Measurements from ENCODE around the gene LNPEP. TPM values are rescaled to one million over a fixed set of nuclear protein-coding genes. Genes with fewer than 3 reads are reported as not detected.

The LNPEP gene
- total and polyA plus RNA-seq, 10 of the 15 experiments (the other 5 are each of a cell fraction or from before 2014, with no cell fraction given) = 5.6 to 54.9 (median 25.0) TPM

- TF ChIP-seq ETV6 (conservative IDR thresholded peaks at IDR 0.05 in 1 of 2, IDR thresholded peaks at IDR 0.05 in 1 of 2; ENCODE audit: borderline replicate concordance in 1 of 2, low read depth in 1 of 2) (no peak), SMAD5 (IDR thresholded peaks at IDR 0.05; ENCODE audit: low read depth) (no peak), RELA (IDR thresholded peaks at IDR 0.05; ENCODE audit: borderline replicate concordance, partially characterized antibody) (no peak), RBBP5 (conservative IDR thresholded peaks at IDR 0.05) (no peak), POLR2A (IDR thresholded peaks at IDR 0.05; ENCODE audit: low read depth, low read length) (no peak), MEF2B (IDR thresholded peaks at IDR 0.05; ENCODE audit: partially characterized antibody, poor library complexity, severe bottlenecking) (no peak), TCF12 (IDR thresholded peaks at IDR 0.05; ENCODE audit: low read depth, low read length) (no peak), MYC (IDR thresholded peaks at IDR 0.05; ENCODE audit: insufficient read depth, insufficient read length, insufficient replicate concordance, low read length, severe bottlenecking) (no peak), HDGF (IDR thresholded peaks at IDR 0.05) (no peak), DPF2 (IDR thresholded peaks at IDR 0.05) (no peak), E4F1 (IDR thresholded peaks at IDR 0.05; ENCODE audit: borderline replicate concordance, partially characterized antibody) (no peak), CEBPZ (IDR thresholded peaks at IDR 0.05; ENCODE audit: low read depth, low read length) (no peak)
Observed at GRCh38 chr5:96946381-96946780, 10.5 kb downstream of the LNPEP start (continued).

Measured in GM12878 (cell line).